Activated effector memory CD4-positive, alpha-beta T cell treated with anti-CD3 and anti-CD28 coated beads, Interleukin-2, amount 50 U/mL, for 16 hours (primary cell): ENCODE measurements around the gene SNX11.

Experiments used
- DNase-seq: peaks from one replicate; pipeline ENCODE4 v3.0.0-alpha.2; 2020

SNX11 gene

DNA sequence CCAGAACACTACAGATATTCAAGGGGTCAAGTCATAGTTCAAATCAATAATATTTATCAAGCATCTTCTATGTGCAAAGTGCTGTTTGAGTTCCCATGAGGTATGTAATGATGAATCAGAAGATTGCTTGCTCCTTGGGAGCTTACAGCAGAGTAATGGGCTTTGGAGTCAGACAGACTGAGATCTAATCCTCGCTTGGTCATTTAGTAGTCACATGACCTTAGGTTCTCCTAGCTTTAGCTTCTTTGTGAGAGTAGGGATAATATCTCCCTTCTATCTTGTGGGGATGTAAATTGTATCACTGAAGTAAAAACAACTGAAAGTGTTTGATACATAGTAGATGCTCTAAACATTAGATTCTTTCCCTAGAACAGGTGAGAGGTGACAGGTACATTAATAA is 30.1 kb downstream of the SNX11 start:
- DNase-seq: no peak

DNA sequence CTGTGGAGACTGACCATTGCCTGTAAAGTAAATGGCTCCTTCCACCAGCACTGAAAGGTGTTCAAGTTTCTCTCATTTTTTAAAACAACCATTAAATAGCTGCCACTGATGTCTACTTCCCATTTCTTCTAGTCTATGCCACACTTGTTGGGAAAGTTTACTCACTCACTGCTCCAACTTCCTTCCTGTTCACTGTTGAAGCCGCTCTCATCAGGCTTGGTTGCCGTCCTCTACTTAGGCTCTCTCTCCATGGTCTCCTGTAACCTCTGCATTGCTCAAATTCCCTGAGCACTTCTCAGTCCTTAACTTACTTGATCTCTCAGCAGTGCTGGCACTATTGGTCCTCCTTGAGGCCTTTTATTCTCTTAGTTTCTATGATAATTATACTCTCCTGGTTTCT is 32.4 kb downstream of the SNX11 start:
- DNase-seq: no peak

DNA sequence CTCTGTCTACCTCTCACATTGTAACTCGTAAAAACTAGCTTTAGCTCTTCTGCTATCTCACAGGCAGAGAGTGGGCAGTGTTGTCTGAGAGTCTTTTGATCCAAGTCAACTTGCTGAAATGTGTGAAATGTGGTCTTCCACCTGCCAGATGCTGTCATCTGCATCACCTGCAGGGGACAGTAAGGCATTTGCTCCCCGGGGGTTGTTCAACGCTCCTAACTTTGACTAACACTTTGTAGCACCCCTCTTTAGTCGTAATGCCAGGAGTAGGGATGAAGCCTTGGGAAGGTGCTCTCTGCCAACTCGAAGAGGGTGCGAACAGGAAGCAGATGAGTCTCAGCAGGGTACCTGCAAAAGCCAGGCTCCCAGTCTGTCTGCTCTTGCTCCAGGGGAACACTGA is 36.1 kb downstream of the SNX11 start:
- no peak for DNase-seq

DNA sequence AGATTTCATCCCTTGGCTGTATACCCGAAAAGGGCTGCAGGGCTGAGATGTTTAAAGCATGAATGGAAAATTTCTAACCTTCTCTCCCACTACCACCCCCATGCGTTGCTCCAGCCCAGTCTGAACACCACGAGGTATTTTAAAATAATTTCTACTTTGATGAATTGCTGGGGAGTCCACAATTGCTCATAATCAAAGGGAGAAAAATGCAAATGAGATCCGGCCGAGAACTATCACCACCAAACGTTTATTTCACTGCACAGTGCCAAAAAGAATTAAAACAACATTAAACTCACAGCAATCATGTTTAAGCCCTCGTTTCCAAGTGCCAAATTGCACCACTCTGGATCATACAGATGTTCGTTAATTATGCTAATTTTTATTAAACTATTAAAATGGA is 36.7 kb downstream of the SNX11 start:
- no peak for DNase-seq

DNA sequence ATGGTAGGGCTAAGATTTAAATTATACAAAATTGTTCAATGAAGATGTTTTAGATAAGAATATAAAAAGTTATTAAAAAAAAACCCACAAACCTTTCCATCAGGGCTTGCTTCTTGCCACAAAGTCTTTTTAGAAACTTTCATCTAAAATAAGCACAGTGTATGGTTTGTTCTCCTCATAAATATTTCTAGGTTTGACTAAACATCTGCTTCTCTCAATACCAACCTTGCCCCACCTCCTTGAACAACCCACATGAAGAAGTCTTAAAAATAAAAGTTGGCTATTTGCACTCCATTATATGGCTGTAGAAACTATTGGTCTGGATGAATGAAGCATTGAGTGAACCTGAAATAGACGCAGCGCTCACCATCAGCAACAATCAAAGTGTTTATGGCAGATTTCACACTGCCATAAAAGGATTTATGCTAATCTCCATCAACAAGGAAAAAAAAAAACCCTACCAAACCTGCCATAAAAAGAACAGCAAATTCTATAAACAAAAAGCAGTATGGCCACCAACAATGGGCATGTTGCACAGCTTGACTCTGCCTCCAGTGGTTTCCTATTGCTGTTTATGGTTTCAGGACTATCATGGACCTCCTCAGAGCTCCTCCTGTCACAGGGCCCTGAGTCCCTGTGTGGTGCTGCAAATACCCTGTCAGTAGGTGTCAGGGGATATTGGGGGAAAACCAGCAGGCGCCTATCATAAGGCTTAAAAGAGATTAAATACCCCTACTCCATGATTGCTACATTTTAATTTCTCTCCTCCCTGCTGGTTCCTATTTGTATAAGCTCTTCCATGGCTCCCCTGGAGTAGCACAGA is 37.6 kb downstream of the SNX11 start:
- DNase-seq: no peak

DNA sequence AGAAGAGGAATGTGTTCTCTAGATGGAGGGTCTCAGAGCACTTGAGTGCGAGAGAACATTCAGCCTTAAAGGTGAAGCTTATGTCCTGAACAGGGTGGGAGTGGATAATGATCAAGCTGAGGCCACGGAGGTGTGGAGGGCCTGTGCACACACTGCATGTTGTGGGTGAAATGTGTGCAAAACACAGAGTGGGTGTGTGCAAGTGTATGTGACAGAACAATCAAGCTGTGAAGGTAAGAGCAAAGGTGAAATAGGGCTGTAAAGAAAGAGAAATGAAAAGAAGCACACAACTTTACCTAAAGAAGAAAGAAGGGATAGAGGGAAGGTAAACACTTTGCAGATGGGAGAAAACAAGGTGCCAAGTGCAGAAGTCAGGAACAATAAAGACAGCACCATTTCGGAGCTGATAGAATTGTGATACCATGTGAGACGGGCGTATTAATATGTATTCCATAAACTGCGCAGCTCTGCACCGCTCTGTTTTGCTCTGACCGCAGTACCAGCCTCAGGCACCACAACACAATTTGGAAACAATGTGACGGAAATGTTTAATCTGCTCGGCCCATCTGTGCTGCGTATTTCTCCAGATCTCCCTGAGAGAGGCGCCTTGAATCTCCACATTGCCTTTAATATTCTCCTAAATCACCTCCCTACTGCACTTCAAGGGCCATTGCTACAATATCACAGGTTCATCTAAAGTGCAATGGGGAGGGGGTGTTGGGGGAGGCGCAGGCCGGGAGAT is 40.6 kb downstream of the SNX11 start:
- DNase-seq: no peak

DNA sequence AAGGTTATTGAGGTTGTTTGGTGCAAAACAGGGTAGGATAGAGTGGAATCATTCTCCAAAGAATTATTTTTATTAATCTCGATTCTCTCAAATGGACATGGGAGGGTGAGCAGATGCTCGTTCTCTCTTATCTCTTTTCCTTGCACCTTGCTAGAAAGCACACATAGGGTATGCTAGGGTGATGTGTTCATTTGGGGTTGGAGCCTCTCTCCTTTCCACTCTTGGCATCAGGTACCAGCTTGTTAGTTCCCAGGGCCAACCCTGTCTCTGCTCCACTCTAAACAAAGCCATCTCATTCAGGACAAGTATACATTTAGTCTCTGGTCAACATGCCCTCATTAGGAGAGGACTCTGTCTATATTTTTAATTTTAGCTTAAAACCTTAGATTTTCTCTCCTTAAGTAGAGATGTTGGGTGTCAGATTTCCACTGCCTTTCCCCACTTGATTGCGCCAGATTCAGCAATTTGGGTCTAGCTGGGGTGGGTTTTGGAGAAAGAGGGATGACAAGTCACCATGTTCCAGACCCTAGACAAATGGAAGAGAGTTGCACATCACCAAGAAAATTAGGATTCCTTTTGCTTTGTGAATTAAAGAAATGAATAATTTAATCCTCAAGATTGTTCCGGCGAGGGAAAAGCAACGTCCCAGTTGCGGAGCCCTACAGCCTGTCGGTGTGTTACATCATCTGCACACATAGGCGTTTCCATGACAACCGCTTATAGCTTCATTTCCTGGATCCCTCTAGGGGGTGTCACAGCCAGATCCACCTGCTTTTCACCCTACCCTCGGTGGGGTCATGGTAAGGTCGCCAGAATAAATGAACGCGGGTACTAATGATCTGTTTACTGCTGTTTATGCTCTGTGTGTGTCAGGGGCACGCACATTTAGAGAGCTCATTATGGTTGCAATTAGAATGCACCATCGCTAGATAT is 41.6 kb downstream of the SNX11 start:
- no peak for DNase-seq

DNA sequence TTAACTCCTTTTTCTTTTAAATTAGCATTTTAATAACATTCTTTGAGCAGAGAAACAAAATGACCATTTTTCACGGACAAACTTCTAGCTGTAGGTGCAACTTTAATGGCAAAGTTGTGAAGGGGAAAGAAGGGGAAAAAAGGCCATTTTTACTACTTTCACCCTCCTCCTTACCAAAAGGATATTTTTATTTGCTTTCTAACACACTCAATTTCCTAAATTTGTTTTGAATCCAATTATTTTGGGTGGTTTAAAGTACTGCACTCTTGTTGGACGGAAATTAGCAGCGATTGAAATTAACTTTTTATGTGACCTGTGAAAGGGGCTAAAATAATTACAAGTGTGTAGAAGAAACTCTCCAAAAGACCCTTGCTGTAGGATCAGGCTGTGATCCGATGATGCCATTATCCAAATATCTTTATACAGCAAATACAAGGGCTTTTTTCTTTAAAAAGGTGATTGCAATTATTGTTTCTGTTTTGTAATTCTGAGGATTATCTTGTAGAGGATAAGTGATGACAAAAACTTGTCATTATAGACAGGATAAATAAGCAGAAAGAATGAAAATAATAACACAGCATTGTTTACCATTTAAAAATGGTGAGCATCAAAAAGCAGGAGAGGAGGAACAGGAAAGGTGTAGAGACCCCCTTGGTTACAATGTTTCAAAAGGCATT is 42.4 kb downstream of the SNX11 start:
- DNase-seq: no peak

DNA sequence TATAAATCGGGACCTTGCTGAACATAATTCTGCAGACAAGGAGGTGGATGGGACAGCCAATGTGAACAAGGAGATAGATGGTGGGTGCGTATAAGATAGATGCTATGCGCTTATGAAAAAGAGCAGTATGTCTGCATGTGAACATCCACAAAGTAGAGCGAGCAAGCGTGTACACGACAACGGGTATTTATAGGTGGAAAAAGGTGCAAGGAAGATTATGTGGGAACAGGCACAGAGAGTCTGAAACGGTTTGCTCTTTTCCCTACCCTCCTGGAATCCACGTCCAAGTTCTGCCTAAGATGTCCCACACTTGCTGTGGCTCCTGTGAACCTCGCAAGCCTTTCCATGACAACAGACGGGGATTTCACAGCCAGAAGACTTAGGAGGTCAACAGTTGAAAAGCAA is 43.0 kb downstream of the SNX11 start:
- no peak for DNase-seq

DNA sequence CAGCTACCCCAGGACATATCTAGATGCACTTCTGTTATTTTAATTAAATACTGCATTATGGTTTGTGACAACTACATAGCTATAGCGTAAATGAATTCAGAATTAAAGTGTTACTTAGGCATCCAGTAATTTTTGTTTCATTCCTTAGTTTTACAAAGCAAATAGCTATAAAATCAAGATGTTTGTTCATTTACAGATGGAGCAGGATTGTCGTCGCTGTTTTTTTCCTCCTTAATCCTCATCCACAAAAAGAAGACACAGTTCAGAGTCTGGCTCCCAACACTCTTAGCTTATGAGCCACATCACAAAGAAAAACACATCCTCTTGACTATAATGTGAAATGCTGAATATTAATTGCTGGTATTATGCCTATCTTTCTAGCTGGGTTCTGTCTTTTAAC is 43.7 kb downstream of the SNX11 start:
- no peak for DNase-seq

DNA sequence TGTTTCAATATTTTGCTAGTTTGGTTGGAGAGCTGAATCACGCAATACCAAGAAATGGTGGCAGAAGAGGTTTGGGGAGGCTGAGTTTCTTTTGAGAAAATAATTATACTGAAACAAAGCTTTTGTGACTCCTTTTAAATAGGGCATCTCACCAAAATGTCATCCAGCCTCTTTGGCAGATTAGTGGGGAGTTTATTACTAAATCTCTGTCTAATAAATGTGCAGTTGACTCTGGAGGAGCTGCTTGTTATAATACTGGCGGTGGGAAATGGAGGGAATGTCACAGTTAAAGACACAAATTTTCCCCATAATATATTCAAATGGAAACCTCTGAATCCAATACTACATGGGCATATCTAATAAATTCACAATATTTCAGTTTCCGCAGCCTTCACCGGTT is 44.7 kb downstream of the SNX11 start:
- no peak for DNase-seq

DNA sequence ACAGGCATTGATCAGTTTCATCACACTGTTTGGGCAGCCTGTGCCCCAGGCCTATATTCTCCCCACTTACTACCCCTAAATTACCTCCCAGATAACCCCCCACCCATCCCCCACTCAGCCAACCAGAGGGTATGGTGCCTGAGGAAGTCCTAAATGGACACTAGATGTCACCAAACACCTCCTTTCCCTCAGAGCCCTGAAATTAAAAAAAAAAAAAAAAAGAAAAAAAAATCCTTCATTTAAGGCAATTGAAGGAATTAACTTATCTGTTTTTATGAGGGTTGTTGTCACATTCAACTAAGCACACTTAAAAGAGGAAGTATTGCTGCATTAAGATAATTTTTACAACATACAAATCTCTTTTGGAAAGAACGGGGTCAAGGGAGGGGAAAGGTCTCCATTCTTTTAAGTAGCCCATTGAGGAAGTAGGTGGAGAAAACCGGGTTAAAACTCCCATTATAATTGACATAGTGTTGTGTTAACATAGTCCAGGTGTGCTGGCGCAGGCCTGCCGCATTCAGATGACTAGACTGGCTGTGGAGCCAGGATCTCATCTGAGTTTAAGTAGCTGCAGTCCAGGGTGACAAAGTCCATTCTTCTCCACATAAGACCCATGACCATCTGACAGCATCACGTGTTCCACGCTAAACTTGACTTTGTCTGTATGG is 46.3 kb downstream of the SNX11 start:
- DNase-seq: no peak

DNA sequence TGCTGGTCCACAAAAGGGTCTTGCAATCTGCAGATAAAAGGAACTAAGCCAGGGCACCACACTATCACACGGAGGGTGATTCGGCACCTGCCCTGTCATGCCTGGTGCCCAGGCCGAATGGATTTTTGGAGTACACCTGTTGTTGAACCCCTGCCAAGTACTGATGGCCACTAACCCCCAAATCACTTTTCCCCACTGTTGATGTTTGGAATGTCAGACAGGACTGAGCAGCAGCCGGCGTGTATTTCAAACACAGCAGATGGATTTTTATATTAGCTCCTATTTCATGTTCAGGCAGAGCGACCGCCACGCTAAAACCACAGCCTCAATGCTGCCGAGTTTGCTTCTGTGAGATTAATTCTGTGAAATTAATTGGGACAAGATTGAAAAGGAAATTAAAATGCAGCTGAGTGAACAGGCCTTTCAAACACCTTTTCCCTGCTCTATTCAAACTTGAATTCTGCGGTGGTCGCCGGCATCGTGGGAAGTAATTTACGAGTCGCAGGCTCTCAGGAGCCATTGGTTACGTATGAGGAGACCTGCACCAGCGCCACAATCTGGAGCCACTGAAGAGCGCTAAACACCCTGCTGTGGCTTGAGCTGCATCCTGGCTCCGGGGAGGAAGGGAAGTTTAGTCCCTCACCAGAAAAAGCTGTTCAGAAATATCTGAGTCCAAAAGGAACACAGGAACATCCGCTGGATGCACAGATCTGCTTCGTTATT is 48.5 kb downstream of the SNX11 start:
- no peak for DNase-seq

DNA sequence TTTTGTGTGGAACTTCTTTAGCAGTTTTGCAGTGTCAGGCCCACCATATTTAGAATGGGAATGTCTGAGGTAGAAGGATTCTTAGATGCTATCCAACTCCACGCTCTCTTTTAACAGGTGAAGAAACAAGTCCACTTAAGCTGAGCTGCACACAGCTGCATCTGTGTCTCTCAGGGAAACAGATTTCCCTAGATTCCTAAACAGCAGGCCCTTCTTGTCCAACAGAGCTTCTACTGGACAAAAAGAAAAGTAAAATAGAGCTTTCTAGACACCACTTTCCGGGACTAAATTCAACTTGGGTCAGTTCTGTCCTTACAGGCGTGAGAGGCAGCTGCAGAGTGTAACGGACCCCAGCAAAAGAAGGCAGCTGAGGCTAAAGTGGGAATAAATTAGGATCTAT is 51.7 kb downstream of the SNX11 start:
- DNase-seq: no peak

DNA sequence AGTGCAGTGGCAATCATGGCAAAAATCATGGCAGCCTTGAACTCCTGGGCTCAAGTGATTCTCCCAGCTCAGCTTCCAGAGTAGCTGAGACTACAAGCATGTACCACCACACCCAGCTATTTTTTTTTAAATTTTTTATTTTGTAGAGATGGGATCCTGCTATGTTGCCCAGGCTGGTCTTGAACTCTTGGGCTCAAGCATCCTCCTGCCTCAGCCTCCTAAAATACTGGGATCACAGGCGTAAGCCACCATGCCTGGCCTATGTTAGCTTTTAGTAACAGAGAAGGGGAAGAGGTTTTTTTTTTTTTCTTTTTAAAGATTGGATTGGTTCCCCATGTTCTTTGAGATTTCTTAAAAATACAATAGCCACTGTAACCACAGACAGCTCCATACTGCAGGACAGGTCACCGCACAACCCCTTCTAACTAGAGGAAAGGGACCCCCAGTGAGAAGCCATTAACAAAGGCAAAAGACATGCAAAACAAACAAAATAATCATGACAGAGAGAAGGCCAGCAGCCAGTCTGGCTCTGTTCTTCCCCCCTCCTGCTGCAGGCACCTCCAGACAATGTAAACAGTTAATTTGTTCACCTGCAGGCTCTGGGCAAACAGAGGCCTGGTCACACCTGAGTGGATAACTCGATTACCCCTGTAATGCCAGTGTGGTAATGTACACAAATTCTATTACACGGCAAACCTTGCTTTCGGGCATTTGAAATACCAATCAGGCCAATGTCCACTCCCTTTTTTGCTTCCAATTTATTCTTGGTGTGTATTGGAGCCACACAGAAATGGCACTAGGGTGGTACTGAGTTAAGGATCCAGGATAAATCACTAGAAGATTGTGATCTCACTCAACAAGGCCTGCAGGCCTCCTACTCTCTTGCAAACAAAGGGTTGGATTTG is 52.9 kb downstream of the SNX11 start:
- DNase-seq: no peak

DNA sequence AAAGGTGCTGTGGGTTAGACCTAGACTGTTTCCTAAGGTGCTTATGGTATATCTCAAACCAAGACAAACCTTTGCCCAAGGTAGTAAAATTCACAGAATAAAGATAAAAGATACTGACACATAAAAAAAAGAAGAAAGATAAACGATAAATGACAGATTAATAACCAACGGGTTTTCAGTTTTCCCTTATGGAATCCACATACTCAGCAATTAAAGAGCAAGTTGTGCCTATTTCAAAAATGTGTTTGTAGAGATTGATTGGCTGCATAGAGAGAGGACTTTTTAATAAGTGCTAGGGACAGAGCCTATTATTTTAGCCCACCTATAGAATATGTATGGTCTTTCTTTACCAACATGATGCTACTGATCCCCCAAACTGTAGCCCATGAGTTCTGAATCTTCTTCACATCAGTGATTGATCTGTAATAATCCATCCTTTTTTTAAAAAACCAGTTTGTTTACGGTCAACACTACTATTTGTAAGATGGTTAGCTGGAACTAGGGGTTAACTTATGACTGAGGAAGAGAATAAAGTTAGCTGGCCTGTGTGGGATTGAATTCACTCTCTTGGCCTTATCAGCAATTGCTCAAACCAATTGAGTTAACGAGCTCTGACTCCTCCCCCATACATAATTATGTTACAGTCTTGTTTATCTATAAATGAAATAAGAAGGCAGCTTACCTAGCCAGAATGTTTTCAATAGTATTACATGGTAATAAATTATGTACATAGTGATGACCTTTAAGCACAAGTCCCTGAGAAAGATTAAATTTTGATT is 53.8 kb downstream of the SNX11 start:
- DNase-seq: no peak

DNA sequence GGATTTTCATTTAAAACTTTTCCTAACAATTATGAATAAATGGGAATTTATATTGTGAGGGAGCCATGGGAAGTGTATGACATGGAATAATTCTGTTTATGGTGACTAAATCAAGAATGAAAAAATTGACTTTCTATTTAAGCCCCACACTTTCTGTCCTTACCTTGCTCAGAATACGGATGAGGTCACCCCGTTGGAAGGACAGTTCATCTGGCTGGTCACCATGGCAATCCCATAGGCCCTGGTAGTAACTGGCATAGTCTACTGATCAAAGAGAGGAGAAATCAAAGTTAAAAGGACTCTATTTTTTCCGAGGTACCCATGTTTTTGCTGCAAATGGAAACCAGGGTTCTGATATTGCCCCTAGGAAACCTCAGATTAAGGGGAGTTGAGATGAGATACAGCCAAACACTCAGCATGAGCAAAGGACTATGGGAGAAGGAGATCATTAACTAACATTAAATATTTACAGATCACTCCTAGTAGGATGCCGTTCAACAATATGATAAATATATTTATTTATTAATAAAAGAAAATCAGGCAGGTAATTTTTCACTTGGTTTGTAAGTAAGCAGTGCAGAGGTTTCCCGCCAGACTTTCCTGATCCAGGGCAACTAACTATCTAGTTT is 54.9 kb downstream of the SNX11 start:
- no peak for DNase-seq

DNA sequence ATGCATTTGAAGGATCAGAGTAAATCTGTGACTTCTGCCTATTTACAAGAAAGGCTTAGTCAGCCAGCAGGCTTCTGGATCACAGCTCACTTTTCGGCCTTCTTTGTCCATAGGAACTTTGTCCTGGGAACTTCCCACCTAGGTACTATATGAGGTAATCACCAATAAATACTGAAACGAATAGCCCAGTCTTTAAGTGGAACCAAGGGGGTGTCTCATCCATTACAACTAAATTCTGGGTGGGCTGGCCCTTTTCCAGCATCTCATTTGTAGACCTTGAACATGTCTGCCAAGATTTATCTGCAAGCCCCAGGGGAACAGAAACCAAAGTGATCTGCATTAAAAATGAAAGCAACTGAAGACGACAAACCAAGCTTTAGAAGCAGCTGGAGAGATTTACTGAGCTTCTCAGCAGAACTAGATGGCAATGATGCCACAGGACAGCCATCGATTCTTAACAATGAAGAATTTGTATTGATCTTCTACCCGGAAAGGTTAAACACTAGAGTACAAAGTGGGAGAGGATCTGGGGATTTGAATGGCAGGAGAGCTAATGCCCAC is 55.5 kb downstream of the SNX11 start:
- DNase-seq: no peak

DNA sequence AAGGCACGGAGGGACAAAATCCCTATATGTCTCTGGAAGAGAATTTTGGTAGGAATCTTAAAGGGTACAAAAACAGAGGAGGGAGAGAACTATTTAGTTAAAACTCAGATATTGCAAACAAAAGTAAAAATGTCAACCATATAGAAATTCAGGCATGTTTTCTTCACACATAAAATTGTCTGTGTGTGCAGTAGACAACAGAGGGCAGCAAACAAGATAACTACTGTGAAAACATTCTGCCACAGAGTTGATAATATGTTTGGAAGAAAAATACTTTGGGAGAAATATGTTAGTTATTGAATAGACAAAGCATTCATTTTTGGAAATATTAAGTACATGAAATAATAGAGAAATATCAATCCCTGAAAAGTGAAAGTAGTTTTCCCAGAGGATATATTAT is 56.2 kb downstream of the SNX11 start:
- no peak for DNase-seq
